Measurements from ENCODE around the gene ZNF836. TPM values are rescaled to one million over a fixed set of nuclear protein-coding genes. Genes with fewer than 3 reads are reported as not detected.
A peak's percentile ranks its signal among the peaks of the same experiment; 100 is the strongest.

Gene ZNF836
- total RNA-seq, 1 donor from 2014 or later, result 2.8 TPM

GRCh38 chr19:52176574-52176973 is 5.2 kb upstream of the ZNF836 start:
- DNase-seq (ENCODE audit: low spot score in 2 of 2), result no peak
- intact Hi-C loops (cut with DNase I), result no loop called here
- H3K9me3 ChIP-seq, result no peaks in the 10 kb centered on the region
- H3K36me3 ChIP-seq, result no peaks in the 10 kb centered on the region
- no peak for TF ChIP-seq CTCF (IDR thresholded peaks at IDR 0.05)
- no peak overlapping the region for H3K27ac ChIP-seq
- no peaks in the 10 kb centered on the region for H3K27me3 ChIP-seq
- H3K4me1 ChIP-seq, result peaks cover 0 to 6% of the 10 kb centered on the region in 2 donors
- H3K4me3 ChIP-seq, result no peak overlapping the region

GRCh38 chr19:52172347-52172746 is 926 bp upstream of the ZNF836 start:
- DNase-seq (ENCODE audit: low spot score in 2 of 2), result no peak
- intact Hi-C loops (cut with DNase I), result no loop called here
- Histone ChIP-seq H3K4me3 (peak overlapping the region; percentile 70 to 76), H3K4me1 (peaks cover 0 to 6% of the 10 kb centered on the region in 2 donors), H3K36me3 (peaks cover 12 to 14% of the 10 kb centered on the region in 2 donors), H3K9me3 (no peaks in the 10 kb centered on the region), H3K27ac (peak overlapping the region; percentile 84 to 91), H3K27me3 (no peaks in the 10 kb centered on the region)
- no peak for TF ChIP-seq CTCF (IDR thresholded peaks at IDR 0.05)

GRCh38 chr19:52170863-52171320 is 529 bp downstream of the ZNF836 start:
- DNase-seq (ENCODE audit: low spot score in 2 of 2), result no peak

GRCh38 chr19:52170304-52170703 is 1.1 kb downstream of the ZNF836 start:
- Histone ChIP-seq H3K4me3 (peak overlapping the region; percentile 70 to 76), H3K27ac (peak overlapping the region; percentile 84 to 91), H3K36me3 (peaks cover 17 to 32% of the 10 kb centered on the region in 2 donors), H3K27me3 (no peaks in the 10 kb centered on the region), H3K4me1 (peaks cover 0 to 6% of the 10 kb centered on the region in 2 donors), H3K9me3 (no peaks in the 10 kb centered on the region)
- no peak for TF ChIP-seq CTCF (IDR thresholded peaks at IDR 0.05)
- no peak for DNase-seq (ENCODE audit: low spot score in 2 of 2)
- intact Hi-C loops (cut with DNase I), result no loop called here

More at GRCh38 chr19:52170863-52171320, 529 bp downstream of the ZNF836 start:
- H3K36me3 ChIP-seq, result peaks cover 17 to 26% of the 10 kb centered on the region in 2 donors
- H3K27me3 ChIP-seq, result no peaks in the 10 kb centered on the region
- intact Hi-C loops (cut with DNase I), result loop anchor here (1.0 kb wide), 2 partner anchors 18 to 31 kb away; no protein-coding TSS in a partner anchor
- TF ChIP-seq CTCF (IDR thresholded peaks at IDR 0.05), result no peak
- H3K4me1 ChIP-seq, result peaks cover 0 to 6% of the 10 kb centered on the region in 2 donors
- H3K4me3 ChIP-seq, result peak overlapping the region; percentile 70 to 76
- no peaks in the 10 kb centered on the region for H3K9me3 ChIP-seq
- peak overlapping the region; percentile 84 to 91 for H3K27ac ChIP-seq

- DNase-seq (ENCODE audit: low spot score in 2 of 2), result no peak
- no peak overlapping the region for H3K4me3 ChIP-seq
- H3K9me3 ChIP-seq, result peaks cover 36 to 88% of the 10 kb centered on the region in 2 donors
- no peak for TF ChIP-seq CTCF (IDR thresholded peaks at IDR 0.05)
- no peak overlapping the region for H3K27ac ChIP-seq
- no peaks in the 10 kb centered on the region for H3K4me1 ChIP-seq
- H3K36me3 ChIP-seq, result peaks cover 54 to 61% of the 10 kb centered on the region in 2 donors
- intact Hi-C loops (cut with DNase I), result no loop called here
- no peaks in the 10 kb centered on the region for H3K27me3 ChIP-seq
Measured at GRCh38 chr19:52155596-52156359, 15.6 kb downstream of the ZNF836 start.
